Measurements from ENCODE around the gene MECR.
A peak's percentile ranks its signal among the peaks of the same experiment; 100 is the strongest.

Gene MECR

GRCh38 chr1:29230553-29231378 lies at the start of gene MECR:
Gene MECR (minus strand): TSS chr1:29230934. CDS start chr1:29230906, 28 bp downstream.
- DNase-seq (ENCODE audit: low read depth), result peak; percentile 92

DNA sequence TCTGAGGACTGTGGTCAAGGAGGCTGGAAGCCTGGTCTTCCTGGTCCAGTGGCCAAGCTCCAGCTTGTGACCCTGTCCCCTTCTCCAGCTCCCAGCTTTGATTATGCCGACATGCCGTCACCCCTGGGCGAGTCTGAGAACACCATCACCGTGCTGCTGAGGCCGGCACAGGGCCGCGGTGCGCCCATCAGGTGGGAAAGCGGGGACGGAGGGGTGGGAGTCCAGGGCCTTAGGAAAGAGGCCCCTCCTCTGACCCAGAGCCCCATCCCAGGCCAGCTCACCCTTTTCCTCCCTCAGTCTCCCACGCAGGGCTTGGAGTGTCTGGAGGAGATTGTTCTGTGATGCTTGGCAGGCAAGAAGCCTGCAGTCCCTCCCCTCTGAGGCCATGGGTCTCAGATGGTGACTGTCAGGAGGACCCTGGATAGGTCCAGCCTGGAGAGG lies 49.2 kb upstream of the MECR start:
- no peak for DNase-seq (ENCODE audit: low read depth)

DNA sequence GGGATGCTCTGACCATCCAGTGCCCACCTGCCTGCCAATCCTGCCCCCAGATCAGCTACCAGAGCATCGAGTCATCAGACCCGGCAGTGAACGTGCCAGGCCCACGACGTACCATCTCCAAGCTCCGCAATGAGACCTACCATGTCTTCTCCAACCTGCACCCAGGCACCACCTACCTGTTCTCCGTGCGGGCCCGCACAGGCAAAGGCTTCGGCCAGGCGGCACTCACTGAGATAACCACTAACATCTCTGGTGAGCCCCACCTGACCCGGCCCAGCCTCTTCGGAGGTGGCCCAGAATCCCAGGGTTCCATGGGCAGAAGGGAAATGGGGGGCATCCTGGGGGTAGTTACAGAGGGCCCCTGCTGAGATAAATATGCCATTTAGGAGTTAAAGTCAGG lies 48.7 kb upstream of the MECR start:
- DNase-seq (ENCODE audit: low read depth), result no peak

DNA sequence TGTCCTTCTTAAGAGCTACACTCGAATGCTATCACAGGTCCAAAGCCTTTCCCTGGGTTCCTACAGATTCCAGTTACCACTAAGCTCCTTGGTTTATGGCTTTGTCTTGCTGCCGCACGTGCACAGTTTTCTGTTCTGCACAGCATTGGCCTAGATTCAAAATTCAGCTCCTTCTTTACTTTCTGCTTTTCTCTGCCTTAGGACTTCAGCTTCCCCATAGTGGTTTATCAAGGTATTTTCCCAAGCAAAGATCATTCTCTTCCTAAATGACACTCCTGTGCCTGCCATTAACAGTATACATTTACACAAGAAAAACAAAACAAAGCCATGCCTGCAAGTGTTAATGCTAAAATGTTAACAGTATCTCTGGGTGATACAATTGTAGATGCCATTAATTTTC lies 47.4 kb upstream of the MECR start:
- DNase-seq (ENCODE audit: low read depth), result no peak

DNA sequence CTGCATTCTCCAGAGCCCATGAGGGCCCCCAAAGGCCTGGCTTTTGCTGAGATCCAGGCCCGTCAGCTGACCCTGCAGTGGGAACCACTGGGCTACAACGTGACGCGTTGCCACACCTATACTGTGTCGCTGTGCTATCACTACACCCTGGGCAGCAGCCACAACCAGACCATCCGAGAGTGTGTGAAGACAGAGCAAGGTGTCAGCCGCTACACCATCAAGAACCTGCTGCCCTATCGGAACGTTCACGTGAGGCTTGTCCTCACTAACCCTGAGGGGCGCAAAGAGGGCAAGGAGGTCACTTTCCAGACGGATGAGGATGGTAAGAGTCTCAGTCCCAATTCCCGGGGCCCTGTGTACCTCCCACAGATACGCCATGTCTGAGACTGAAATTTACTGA lies 44.7 kb upstream of the MECR start:
- DNase-seq (ENCODE audit: low read depth), result no peak

GRCh38 chr1:29272147-29272907 lies 41.6 kb upstream of the MECR start:
- no peak for DNase-seq (ENCODE audit: low read depth)

- DNase-seq (ENCODE audit: low read depth), result no peak
Measured at GRCh38 chr1:29271724-29272123, 41.0 kb upstream of the MECR start.

DNA sequence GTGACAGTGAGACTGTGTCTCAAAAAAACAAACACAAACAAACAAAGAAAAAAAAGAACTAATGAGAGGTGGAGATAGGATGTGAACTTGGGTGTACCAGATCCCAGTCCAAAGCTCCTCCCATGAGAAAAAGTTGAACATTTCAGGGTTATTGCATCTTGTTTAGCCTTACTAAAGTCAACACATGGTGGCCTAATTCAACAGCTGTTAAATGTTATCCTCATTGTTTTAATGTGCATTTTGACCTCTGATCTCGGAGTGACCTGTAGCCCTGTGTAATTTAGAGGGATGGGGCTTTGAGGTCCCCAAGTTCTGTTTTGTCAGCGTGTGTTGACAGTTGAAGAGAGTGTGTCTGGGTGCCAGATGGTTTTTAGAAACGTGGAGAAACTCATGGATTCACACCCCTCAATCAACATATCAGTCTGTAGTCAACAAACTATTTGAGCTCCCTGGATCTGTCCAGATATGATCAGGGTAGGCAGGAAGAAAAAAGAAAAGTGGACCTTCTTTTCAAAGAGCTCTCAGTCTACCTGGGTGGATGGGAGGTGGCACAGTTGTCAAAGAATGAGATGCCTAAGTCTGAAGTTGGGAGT lies 40.3 kb upstream of the MECR start:
- DNase-seq (ENCODE audit: low read depth), result no peak

DNA sequence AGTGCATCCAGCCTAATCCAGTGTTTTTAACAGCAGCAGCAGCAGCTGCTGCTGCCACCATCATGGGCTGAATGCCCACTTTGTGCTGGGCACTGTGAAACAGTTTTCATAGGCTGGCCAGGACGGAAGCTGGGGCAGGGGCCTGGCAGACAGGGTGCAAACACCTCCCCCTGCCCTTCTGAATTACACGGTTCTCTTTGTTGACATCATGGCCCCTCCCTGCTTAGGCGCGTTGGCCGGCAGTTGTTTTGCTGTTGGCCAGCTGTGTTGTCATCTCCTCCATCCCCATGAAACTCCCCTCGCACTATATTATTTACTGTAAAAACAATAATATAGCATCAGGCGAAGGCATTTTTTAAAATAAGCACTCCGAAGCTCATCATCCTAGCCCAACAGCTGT lies 38.6 kb upstream of the MECR start:
- DNase-seq (ENCODE audit: low read depth), result no peak

DNA sequence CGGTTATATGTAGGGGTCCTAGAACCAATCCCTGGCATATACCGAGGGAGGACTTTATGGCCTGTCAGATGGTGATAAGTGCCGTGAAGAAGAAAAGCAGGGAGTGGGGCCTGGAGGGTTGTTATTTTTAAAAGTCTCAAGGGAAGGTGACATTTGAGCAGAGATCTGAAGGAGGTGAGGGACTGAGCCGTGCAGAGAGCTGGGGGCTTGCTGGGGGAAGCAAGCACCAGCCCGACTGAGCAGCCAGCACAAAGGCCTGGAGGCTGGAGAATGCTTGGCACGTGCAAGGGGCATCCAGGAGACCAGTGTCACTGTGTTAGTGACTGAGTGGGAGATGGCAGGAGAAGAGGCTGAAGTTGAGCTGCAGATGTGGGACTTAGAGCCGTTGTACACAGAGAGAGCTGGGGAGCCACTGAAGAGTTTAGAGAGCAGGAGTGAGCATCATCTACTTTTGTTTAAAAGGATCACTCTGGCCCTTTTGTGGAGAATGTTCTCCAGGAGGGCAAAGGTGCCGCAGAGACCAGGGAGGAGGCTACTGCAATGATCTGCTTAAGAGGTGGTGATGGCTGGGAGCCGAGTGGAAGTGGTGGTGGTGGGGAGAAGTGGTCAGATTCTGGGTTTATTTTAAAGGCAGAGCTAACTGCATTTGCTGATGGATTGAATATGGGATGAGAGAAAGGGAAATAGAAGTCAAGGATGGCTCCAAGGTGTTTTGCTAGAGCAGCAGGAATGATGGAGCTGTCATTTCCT lies 36.8 kb upstream of the MECR start:
- no peak for DNase-seq (ENCODE audit: low read depth)

DNA sequence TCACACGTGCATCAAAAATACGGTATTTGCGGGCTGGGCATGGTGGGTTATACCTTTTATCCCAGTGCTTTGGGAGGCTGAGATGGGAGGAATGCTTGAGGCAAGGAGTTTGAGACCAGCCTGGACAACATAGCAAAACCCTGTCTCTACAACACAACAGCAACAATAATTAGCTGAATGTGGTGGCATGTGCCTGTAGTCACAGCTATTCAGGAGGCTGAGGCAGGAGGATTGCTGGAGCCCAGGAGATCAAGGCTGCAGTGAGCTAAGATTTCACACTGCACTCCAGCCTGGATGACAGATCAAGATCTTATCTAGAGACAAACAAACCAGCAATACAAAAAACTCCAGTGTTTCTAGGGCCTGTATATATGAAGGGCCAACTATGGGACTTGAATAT lies 36.2 kb upstream of the MECR start:
- no peak for DNase-seq (ENCODE audit: low read depth)

DNA sequence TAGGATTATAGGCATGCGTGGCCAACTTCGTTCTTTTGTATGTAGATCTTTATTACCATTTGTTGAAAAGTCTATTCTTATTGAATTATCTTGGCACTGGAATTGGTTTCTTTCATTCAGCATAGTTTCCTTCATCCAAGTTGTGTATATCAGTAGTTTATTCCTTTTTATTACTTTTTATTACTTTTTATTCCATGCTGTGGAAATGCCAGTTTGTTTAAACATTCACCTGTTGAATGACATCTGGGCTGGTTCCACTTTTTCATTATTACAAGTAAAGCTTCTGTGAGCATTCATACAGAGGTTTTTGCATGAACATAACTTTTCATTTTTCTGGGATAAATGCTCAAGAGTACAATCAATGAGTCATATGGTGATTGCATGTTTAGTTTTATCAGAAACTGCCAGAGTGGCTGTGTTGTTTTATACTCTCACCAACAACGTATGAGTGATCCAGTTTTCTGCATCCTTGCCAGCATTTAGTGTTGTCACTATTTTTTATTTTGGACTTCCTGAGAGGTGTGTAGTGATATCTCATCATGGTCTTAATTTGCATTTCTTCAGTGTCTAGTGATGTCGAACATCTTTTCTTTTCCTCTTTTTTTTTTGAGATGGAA lies 34.1 kb upstream of the MECR start:
- DNase-seq (ENCODE audit: low read depth), result no peak

- DNase-seq (ENCODE audit: low read depth), result no peak
Measured at GRCh38 chr1:29260531-29260930, 29.8 kb upstream of the MECR start.

- peak; percentile 14 for DNase-seq (ENCODE audit: low read depth)
Measured at GRCh38 chr1:29259802-29260441, 29.2 kb upstream of the MECR start.

- no peak for DNase-seq (ENCODE audit: low read depth)
Measured at GRCh38 chr1:29258976-29259801, 28.5 kb upstream of the MECR start.

- no peak for DNase-seq (ENCODE audit: low read depth)
Measured at GRCh38 chr1:29258189-29258975, 27.6 kb upstream of the MECR start.

DNA sequence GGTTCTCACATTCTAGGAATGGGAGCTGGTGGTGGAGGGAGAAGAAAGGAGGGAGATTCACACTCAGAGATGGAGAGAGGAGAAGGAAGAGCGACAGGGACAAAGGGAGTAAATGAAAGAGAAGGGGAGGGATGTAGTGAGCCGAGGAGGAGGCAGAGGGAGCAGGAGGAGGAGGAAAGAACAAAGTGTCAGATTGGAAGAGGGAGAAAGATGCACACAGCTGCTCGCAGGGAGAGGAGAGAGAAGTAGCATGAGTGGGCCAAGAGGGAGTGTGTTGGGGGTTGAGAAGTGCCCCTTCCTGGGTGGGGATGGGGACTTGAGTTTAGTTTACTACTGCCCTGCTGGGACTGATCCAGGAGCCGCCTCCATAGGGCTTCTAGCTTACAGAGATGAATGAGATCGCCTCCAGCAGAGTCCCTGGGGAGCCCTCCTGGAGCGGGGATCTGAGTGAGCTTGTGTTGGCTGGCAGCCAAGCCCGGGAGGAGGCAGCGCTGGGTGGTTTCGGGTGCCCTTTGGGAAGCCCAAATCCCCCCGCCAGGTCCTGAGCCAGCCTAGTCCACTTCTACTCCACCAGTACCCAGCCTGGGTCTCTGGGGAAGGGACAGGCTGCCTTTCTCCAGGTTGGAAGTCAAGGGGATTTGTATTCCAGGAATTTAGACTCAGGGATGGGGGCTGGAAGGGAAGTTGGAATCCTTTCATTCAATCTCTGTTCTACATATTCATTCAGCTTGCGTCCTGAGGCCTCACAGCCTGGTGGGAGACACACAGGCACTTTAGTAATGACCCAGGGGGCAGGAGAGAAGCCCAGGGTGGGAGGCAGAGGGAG lies 26.5 kb upstream of the MECR start:
- DNase-seq (ENCODE audit: low read depth), result no peak

DNA sequence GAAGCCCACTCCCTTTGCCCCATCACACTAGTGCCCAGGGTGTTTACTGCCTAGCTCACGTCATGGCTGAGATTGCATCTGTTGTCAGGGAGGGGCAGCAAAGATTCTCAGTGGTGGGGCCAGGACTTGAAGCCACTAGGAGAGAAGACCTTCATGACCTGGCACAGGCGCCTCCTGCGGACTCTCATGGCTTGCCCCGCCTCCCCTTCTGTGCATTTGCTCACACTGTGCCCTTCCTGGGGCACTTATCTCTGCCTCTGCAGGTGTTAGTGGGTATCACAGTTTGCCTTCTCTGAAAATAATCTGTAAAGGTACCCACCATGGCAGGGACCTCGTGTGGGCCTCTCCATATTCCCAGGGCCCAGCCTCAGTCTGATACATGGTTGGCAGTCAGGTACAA lies 25.7 kb upstream of the MECR start:
- no peak for DNase-seq (ENCODE audit: low read depth)

Measured in stimulated activated CD8-positive, alpha-beta memory T cell treated with anti-CD3 and anti-CD28 coated beads, Interleukin-15, amount 100 ng/mL, for 1 hour (primary cell).